AG04449 (cell line): ENCODE data around the gene STOM.
A peak's percentile ranks its signal among the peaks of the same experiment; 100 is the strongest.

Experiments
- CTCF ChIA-PET: fragments of 350-600 bp; formaldehyde crosslinking; extraction: SDS; loops from one replicate; lab custom pipeline; 2021; ENCODE audit warnings: antibody characterized with exemption; lab: Yijun Ruan, JAX
- POLR2A ChIA-PET: fragments of 400-600, 350-600 bp; formaldehyde crosslinking; extraction: SDS; loops from one replicate; lab custom pipeline; 2020; ENCODE audit warnings: antibody characterized with exemption, inconsistent platforms; lab: Yijun Ruan, JAX
- DNase-seq: peaks from one replicate; pipeline ENCODE4 v3.0.0-alpha.2; 2010; ENCODE audit warnings: low read depth, low spot score
- H3K4me3 ChIP-seq: 2 replicates; pipeline ENCODE4 v1.5.1; 2011; ENCODE audit warnings: low read depth, mild to moderate bottlenecking, control low read depth, low read length
- CTCF ChIP-seq: IDR thresholded peaks from one replicate; pipeline ENCODE4 v1.5.1; 2011; ENCODE audit warnings: mild to moderate bottlenecking, moderate library complexity, low read length, control low read depth, inconsistent platforms; ENCODE audit not compliant: insufficient read depth; ENCODE audit errors: missing control alignments

STOM gene

GRCh38 chr9:121328476-121328875 lies 41.6 kb downstream of the STOM start:
- no peak for DNase-seq
- H3K4me3 ChIP-seq: no peak overlapping the region
- ChIA-PET POLR2A (no interaction called here), CTCF (interaction anchor here (1.1 to 2.4 kb wide), 5 partner anchors 8 to 117 kb away, joined by 3 to 10 read pairs (median 4); no protein-coding TSS in a partner anchor)
- TF ChIP-seq CTCF: no peak

DNA sequence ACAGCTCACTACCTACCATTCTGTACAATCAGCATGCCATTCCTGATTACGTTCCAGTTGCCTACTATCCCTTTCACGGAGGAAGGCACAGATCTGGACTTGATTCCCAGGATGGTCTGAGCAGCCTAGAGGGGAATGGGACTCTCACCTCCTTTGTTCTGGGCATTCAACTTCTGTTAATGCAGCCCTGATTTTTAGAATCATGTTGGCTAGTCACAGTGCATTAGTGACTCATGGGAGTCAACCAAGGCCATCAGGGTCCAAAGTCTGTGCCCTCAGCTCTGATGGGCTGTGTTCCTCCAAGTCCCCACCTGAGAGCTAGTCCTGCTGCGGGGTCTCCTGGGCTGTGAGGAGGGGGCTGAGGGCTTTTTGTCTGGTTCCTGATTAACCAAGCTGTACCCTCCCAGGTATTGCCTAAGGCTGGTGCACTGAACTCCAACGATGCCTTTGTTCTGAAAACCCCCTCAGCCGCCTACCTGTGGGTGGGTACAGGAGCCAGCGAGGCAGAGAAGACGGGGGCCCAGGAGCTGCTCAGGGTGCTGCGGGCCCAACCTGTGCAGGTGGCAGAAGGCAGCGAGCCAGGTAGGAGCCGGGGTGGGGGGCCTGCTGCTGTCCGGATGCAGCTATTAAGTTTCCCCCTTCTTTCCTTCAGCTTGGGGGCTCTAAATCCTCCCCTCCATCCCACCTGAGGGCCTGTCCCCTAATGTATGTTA lies 43.0 kb downstream of the STOM start:
- DNase-seq: no peak
- POLR2A ChIA-PET: no interaction called here

GRCh38 chr9:121326130-121326838 lies 43.8 kb downstream of the STOM start:
- H3K4me3 ChIP-seq: no peak overlapping the region
- TF ChIP-seq CTCF: no peak
- POLR2A ChIA-PET: no interaction called here
- peak; percentile 63 for DNase-seq
- CTCF ChIA-PET: interaction anchor here (0.5 to 2.4 kb wide), 6 partner anchors 13 to 113 kb away, joined by 3 to 8 read pairs (median 6); no protein-coding TSS in a partner anchor

More for the DNA sequence above, 43.0 kb downstream of the STOM start:
- CTCF ChIA-PET: interaction anchor here (0.5 to 2.4 kb wide), 7 partner anchors 12 to 115 kb away, joined by 3 to 8 read pairs (median 6); no protein-coding TSS in a partner anchor
- no peak overlapping the region for H3K4me3 ChIP-seq
- no peak for TF ChIP-seq CTCF

- CTCF ChIA-PET: interaction anchor here (0.8 to 1.0 kb wide), 2 partner anchors 24 to 52 kb away, joined by 3 read pairs; no protein-coding TSS in a partner anchor
- POLR2A ChIA-PET: no interaction called here
- H3K4me3 ChIP-seq: no peak overlapping the region
- TF ChIP-seq CTCF: no peak
- DNase-seq: no peak
Measured at GRCh38 chr9:121325387-121325786, 44.7 kb downstream of the STOM start.

DNA sequence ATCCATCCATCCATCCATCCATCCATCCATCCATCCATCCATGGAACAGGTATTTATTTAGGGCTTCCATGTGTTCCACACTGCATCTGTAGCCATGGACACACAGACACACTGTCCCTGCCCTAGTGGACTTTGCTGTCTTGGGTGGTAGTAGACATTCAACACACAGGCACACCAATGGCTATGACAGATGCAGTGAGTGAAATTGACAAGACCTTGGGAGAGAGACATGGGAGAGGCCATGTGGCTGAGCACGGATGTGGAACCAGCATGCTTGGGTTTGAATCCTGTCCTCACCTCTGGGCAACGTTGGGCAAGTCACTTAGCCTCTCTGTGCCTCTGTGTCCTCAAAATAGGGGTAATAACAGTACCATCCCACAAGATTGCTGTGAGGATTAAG lies 45.3 kb downstream of the STOM start:
- ChIA-PET POLR2A (no interaction called here), CTCF (interaction anchor here (0.8 to 1.0 kb wide), 2 partner anchors 25 to 52 kb away, joined by 3 read pairs; no protein-coding TSS in a partner anchor)
- TF ChIP-seq CTCF: no peak
- no peak overlapping the region for H3K4me3 ChIP-seq
- no peak for DNase-seq

GRCh38 chr9:121324316-121324715 lies 45.7 kb downstream of the STOM start:
- POLR2A ChIA-PET: no interaction called here
- TF ChIP-seq CTCF: no peak
- H3K4me3 ChIP-seq: no peak overlapping the region
- no peak for DNase-seq
- CTCF ChIA-PET: interaction anchor here (9.3 kb wide), 1 partner anchor 52 kb away, joined by 297 read pairs; no protein-coding TSS in a partner anchor
